ENCODE data around the gene CRYL1. TPM values are rescaled to one million over a fixed set of nuclear protein-coding genes. Genes with fewer than 3 reads are reported as not detected.

CRYL1 gene
- total RNA-seq, 1 experiment from 2014 or later = 26.5 TPM

DNA sequence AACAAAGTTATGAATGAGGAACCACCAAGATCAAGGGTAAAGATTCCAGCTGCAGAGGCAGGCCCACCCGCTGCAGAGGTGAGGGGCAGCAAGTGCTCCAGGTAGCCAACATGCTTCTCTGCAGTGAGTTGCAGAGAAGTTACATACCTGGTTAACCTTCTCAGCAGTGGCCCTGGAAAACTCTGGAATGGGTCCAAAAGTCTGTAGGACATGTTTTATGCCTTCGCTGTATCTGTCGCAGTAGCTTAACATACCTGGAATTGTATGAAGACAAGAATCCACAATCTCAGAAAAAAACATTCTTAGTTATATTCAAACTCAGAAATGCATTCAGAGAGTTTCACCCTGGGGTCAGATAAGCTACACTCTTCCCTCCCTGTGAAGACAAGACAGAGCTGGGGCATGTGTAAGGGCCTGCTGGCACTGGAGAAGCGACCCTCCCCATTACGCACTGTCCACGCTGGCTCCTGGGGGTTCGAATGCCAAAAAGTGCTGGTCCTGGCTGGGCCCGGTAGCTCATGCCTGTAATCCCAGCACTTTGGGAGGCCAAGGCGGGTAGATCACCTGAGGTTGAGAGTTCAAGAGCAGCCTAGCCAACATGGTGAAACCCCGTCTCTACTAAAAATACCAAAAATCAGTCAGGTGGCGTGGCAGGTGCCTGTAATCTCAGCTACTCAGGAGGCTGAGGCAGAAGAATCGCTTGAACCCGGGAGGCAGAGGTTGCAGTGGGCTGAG, 121.0 kb downstream of the CRYL1 start (continued):
- TF ChIP-seq, protein P1, sequence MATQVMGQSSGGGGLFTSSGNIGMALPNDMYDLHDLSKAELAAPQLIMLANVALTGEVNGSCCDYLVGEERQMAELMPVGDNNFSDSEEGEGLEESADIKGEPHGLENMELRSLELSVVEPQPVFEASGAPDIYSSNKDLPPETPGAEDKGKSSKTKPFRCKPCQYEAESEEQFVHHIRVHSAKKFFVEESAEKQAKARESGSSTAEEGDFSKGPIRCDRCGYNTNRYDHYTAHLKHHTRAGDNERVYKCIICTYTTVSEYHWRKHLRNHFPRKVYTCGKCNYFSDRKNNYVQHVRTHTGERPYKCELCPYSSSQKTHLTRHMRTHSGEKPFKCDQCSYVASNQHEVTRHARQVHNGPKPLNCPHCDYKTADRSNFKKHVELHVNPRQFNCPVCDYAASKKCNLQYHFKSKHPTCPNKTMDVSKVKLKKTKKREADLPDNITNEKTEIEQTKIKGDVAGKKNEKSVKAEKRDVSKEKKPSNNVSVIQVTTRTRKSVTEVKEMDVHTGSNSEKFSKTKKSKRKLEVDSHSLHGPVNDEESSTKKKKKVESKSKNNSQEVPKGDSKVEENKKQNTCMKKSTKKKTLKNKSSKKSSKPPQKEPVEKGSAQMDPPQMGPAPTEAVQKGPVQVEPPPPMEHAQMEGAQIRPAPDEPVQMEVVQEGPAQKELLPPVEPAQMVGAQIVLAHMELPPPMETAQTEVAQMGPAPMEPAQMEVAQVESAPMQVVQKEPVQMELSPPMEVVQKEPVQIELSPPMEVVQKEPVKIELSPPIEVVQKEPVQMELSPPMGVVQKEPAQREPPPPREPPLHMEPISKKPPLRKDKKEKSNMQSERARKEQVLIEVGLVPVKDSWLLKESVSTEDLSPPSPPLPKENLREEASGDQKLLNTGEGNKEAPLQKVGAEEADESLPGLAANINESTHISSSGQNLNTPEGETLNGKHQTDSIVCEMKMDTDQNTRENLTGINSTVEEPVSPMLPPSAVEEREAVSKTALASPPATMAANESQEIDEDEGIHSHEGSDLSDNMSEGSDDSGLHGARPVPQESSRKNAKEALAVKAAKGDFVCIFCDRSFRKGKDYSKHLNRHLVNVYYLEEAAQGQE (IDR thresholded peaks at IDR 0.05; ENCODE audit: low read depth) = no peak
- no peak for TF ChIP-seq TCF7L2 (IDR thresholded peaks at IDR 0.05; ENCODE audit: borderline replicate concordance, extremely low read depth, insufficient read depth, insufficient read length)
- no peak for TF ChIP-seq ELF1 (IDR thresholded peaks at IDR 0.05; ENCODE audit: borderline replicate concordance, low read depth)
- no peak for TF ChIP-seq CEBPB (IDR thresholded peaks at IDR 0.05; ENCODE audit: low read depth)
- TF ChIP-seq EZH2 (IDR thresholded peaks at IDR 0.05) = no peak
- no peak for TF ChIP-seq ZNF274 (IDR thresholded peaks at IDR 0.05; ENCODE audit: low read depth, low read length)

DNA sequence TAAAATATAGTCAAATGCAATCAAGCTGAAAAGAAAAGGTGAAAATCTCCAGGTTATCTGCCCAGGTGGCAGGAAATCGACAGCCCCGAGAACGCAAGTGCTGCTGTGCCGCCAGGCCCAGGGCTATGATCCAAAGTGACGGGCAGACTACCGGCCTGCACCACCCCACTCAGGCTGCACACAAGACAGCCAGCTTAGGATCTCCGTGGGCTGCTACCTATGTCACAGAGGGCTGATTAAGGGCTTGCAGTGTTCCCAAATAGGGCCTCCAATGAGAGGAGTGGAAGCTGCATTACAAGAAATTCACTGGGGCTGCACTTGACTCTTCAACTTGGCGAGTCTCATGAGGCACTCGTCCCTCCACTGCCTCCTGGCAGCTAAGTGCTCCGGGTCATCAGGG, 121.8 kb downstream of the CRYL1 start:
- H3K4me1 ChIP-seq (ENCODE audit: control insufficient read depth in 1 of 2, insufficient read depth in 2 of 2, low read length in 2 of 2) = no peaks in the 10 kb centered on the region
- no peaks in the 10 kb centered on the region for H3K79me2 ChIP-seq (ENCODE audit: insufficient read depth, low read length)
- no peaks in the 10 kb centered on the region for H4K20me1 ChIP-seq (ENCODE audit: insufficient read depth)
- RAD21 ChIA-PET (ENCODE audit: low non-redundant PET in 1 of 2, low total read pairs in 2 of 2, uncharacterized antibody in 2 of 2, unreplicated experiment in 2 of 2) = no interaction called here
- intact Hi-C loops (cut with micrococcal nuclease) = no loop called here
- no peaks in the 10 kb centered on the region for H3K27me3 ChIP-seq (ENCODE audit: insufficient read depth, low read length)
- no peaks in the 10 kb centered on the region for H3K9me2 ChIP-seq (ENCODE audit: insufficient read depth)
- CTCF ChIA-PET = no interaction called here
- DNase-seq (ENCODE audit: low read depth, low spot score) (no peak), ATAC-seq (no peak)
- no peak overlapping the region for H3K4me3 ChIP-seq (replicated peaks in 1 of 2; ENCODE audit: low read depth in 1 of 2, low read length in 2 of 2)
- H3K27ac ChIP-seq (ENCODE audit: low read depth, low read length) = no peak overlapping the region
- POLR2A ChIA-PET = no interaction called here
- H3K36me3 ChIP-seq (ENCODE audit: control insufficient read depth in 1 of 2, insufficient read depth in 2 of 2, low read length in 2 of 2) = no peaks in the 10 kb centered on the region
- no peak overlapping the region for H3K9ac ChIP-seq (ENCODE audit: low read length)
- TF ChIP-seq SIN3A (IDR thresholded peaks at IDR 0.05; ENCODE audit: low read depth) = no peak
- TF ChIP-seq ELF1 (IDR thresholded peaks at IDR 0.05; ENCODE audit: borderline replicate concordance, low read depth) = no peak
- TF ChIP-seq YY1 (IDR thresholded peaks at IDR 0.05; ENCODE audit: extremely low read depth, insufficient replicate concordance, low read depth, low read length) = no peak
- TF ChIP-seq SRF (IDR thresholded peaks at IDR 0.05; ENCODE audit: low read depth) = no peak
- TF ChIP-seq SP1 (IDR thresholded peaks at IDR 0.05; ENCODE audit: low read depth) = no peak
- TF ChIP-seq, protein P2, sequence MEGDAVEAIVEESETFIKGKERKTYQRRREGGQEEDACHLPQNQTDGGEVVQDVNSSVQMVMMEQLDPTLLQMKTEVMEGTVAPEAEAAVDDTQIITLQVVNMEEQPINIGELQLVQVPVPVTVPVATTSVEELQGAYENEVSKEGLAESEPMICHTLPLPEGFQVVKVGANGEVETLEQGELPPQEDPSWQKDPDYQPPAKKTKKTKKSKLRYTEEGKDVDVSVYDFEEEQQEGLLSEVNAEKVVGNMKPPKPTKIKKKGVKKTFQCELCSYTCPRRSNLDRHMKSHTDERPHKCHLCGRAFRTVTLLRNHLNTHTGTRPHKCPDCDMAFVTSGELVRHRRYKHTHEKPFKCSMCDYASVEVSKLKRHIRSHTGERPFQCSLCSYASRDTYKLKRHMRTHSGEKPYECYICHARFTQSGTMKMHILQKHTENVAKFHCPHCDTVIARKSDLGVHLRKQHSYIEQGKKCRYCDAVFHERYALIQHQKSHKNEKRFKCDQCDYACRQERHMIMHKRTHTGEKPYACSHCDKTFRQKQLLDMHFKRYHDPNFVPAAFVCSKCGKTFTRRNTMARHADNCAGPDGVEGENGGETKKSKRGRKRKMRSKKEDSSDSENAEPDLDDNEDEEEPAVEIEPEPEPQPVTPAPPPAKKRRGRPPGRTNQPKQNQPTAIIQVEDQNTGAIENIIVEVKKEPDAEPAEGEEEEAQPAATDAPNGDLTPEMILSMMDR (IDR thresholded peaks at IDR 0.05 in 2 of 3, conservative IDR thresholded peaks at IDR 0.05 in 1 of 3; ENCODE audit: borderline replicate concordance in 1 of 3, insufficient read depth in 1 of 3, low read depth in 2 of 3, low read length in 2 of 3) = no peak
- TF ChIP-seq CEBPB (IDR thresholded peaks at IDR 0.05; ENCODE audit: low read depth) = no peak
- no peak for TF ChIP-seq POLR2AphosphoS5 (IDR thresholded peaks at IDR 0.05; ENCODE audit: low read depth, low read length)
- TF ChIP-seq EZH2phosphoT487 (IDR thresholded peaks at IDR 0.05; ENCODE audit: borderline replicate concordance) = no peak
- TF ChIP-seq, protein P3, sequence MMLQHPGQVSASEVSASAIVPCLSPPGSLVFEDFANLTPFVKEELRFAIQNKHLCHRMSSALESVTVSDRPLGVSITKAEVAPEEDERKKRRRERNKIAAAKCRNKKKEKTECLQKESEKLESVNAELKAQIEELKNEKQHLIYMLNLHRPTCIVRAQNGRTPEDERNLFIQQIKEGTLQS (IDR thresholded peaks at IDR 0.05) = no peak
- TF ChIP-seq RAD21 (IDR thresholded peaks at IDR 0.05; ENCODE audit: low read depth) = no peak
- no peak for TF ChIP-seq CBX3 (IDR thresholded peaks at IDR 0.05; ENCODE audit: low read depth)
- no peak for TF ChIP-seq POLR2A (IDR thresholded peaks at IDR 0.05; ENCODE audit: borderline replicate concordance, extremely low read depth, insufficient read depth, insufficient read length)
- TF ChIP-seq ZNF274 (IDR thresholded peaks at IDR 0.05; ENCODE audit: low read depth, low read length) = no peak
- TF ChIP-seq FOSL1 (IDR thresholded peaks at IDR 0.05; ENCODE audit: low read depth) = no peak
- no peaks in the 10 kb centered on the region for H3K9me3 ChIP-seq (ENCODE audit: control insufficient read depth in 1 of 2, insufficient read depth in 1 of 2, low read depth in 1 of 2, low read length in 2 of 2)
- no TSS peak for BruUV-seq (replicated peaks)
- no peak overlapping the region for H2AFZ ChIP-seq (ENCODE audit: low read depth, low read length, poor library complexity, severe bottlenecking)
- H3K4me2 ChIP-seq (ENCODE audit: low read length) = no peak overlapping the region

All from HCT116 (cell line).